Stimulated activated CD8-positive, alpha-beta memory T cell treated with anti-CD3 and anti-CD28 coated beads, Interleukin-12 subunit alpha, Interleukin-12 subunit beta, amount 100 ng/mL, for 24 hours (primary cell): ENCODE data around the gene GPC5.
"Not testable (repeated sequence)": the region's sequence is repeated elsewhere in the genome, so short reads cannot be mapped to it uniquely, and the experiment has no call there.

Source experiments
- DNase-seq: peaks from one replicate; pipeline ENCODE4 v3.0.0-alpha.2; 2020; ENCODE audit errors: extremely low read depth

The GPC5 gene

GRCh38 chr13:92649140-92649813 is 1250.9 kb downstream of the GPC5 start:
- no peak for DNase-seq

DNA sequence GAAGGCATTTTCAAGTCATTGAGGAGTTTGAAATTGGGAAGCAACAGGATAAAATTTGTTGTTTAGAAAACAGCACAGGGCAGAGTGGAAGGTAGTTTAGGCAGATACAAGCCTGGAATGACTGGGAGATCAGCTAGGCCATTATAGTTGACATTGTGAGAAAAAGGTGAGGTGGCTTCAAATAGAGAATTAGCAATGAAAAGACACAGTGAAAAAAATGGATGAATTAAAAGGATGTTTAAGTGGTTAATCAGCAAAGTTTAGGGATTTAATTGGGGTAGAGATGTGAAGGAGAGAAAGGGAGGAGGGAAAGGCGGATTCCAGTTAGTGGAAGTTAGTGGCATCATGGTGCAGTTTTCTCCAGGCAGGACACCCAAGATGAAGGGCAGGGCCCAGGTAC is 1257.7 kb downstream of the GPC5 start:
- no peak for DNase-seq

DNA sequence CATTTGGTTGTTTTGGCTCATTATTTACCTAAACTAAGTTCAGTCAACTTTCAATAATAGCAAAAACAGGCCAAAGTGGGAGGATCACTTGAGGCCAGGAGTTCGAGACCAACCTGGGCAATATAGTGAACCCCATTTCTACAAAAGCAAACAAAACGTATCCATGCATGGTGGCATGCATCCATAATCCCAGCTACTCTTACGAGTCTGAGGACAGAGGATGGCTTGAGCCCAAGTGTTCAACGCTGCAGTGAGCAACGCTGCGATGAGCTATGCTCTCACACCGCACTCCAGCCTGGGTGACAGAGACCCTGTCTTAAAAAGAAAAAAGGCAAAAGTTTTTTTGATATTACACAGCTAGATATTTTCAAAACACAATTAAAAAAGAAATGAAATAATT is 1258.2 kb downstream of the GPC5 start:
- no peak for DNase-seq

- DNase-seq = no peak
These were observed 1259.1 kb downstream of the GPC5 start for GRCh38 chr13:92657565-92657964.

GRCh38 chr13:92658293-92658692 is 1259.9 kb downstream of the GPC5 start:
- DNase-seq = no peak

- no peak for DNase-seq
These were observed 1263.0 kb downstream of the GPC5 start for GRCh38 chr13:92661406-92661805.

- no peak for DNase-seq
These were observed 1269.7 kb downstream of the GPC5 start for GRCh38 chr13:92668157-92668556.

DNA sequence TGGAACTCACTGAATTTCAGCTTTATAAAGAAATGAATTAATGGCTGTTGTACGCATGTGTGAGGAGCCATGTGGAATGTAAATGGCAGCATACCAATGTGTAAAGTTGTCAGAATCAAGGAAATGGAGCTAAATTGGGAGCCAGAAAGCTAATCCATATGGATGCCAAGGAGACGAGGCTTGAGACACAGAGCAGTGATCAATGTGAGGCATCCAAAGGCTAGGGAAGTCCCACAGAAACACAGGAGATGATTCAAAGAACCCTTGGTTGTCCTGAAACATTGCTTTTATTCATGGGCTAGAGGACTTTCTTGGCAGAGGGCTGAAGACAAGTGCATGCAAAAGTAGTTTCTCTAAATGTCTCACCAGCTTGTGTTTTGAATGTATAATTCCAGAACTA is 1271.7 kb downstream of the GPC5 start:
- DNase-seq = no peak

GRCh38 chr13:92671821-92672220 is 1273.4 kb downstream of the GPC5 start:
- DNase-seq = no peak

DNA sequence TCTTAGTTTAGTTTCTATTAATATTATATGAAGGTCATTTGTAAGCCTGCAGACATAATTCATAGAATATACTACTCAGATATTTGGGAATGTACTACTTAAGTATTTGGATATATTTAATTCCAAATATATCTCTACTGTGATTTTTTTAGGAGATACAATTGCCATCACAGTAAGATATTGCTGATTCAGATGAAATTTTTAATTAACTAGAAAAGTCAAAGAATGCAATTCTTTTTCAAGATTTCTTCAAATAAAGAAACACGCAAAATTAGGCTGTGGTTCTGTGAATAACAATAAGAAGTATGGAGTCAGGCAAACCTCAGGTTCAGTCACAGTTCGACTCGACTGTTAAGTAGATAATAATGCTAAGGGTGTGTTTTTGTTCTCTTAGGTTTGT is 1277.8 kb downstream of the GPC5 start:
- no peak for DNase-seq

- DNase-seq = no peak
These were observed 1279.2 kb downstream of the GPC5 start for GRCh38 chr13:92677571-92677970.

DNA sequence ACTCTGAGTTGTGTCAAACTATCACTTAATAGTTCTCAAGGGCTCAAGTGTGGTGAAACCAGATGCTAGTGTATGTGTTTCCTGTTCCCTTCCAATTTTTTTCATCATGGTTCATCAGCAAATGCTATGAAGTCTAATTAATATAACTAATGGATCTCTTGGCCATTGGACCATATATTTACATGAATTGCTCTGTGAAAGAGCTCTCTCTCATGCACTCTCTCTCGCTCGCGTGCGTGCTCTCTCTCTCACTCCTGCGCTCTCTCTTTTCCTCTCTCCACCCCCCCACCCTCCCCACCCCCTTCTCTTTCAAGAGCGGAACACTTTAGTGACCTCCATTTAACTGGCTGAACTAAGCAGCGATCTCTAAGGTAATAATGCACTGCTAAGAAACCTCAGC is 1281.2 kb downstream of the GPC5 start:
- DNase-seq = no peak

DNA sequence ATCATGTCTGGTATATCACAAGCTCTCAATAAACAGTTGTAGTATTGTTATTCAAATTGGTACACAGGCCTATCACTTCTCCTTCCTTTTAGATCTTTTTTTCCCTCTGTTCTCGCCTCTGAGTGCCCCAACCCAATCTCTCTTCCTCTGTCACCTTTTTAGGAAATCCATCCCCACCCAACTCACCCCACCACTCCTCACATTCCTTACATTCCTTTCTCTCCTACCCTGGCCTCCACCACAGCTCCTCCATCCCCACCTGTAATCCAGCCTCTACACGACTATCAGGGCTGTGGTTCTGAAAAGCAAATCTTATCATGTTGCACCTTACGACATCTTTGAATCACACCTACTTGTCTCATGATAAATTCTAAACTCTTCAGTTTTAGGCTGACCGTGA is 1282.8 kb downstream of the GPC5 start:
- no peak for DNase-seq

DNA sequence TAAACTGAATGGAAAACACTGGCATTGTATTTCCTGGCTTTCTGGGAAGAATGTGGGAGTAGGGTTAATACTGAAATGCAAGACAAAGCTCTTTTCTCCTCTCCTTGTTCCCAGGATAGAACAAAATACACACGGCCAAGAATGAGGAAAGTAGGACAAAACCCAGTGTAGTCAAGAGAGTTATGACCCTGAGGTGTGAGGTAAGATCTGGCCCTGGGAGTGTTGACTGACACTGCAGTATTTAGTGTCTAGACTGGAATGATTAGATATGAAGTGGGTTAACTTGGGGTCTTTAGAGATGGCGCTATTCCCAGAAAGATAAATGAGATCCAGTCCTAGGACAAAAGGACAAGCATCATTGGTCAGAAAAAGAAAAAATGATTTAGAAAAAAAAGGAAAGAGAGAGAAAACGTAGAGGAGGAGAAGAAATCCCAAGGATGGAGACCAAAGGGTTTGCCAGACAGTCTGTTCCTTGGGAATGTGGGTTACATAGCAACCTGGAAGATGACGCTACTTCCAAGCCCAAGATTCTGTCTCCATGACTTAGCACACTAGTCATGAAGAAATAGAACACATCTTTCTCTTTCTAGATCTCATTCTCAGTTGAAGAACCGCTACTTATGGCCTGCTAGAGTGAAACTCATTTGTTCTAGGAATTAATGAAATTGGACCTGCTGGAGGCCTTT is 1284.6 kb downstream of the GPC5 start:
- DNase-seq = no peak

DNA sequence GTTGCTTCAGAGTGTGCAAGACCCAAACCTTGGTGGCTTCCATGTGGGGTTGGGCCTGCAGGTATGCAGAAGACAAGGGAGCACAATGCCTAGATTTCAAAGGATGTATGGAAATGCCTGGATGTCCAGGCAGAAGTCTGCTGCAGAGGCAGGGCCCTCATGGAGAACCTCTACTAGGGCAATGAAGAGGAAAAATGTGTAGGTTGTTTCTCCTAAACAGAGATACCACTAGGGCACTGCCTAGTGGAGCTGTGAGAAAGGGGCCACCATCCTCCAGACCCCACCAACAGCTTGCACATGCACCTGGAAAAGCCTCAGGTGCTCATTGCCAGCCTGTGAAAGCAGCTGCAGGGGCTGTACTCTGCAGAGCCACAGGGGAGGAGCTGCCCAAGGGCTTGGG is 1295.6 kb downstream of the GPC5 start:
- DNase-seq = no peak

DNA sequence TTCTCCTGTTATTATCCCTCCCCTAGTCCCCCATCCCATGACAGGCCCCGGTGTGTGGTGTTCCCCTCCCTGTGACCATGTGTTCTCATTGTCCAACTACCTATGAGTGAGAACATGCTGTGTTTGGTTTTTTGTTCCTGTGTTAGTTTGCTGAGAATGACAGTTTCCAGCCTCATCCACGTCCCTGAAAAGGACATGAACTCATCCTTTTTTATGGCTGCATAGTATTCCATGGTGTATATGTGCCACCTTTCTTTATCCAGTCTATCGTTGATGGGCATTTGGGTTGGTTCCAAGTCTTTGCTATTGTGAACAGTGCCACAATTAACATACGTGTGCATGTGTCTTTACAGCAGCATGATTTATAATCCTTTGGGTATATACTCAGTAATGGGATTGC is 1297.4 kb downstream of the GPC5 start:
- not testable (repeated sequence) for DNase-seq

GRCh38 chr13:92716749-92717148 is 1318.3 kb downstream of the GPC5 start:
- no peak for DNase-seq

- no peak for DNase-seq
These were observed 1319.4 kb downstream of the GPC5 start for GRCh38 chr13:92717857-92718256.

- no peak for DNase-seq
These were observed 1321.4 kb downstream of the GPC5 start for GRCh38 chr13:92719868-92720267.

DNA sequence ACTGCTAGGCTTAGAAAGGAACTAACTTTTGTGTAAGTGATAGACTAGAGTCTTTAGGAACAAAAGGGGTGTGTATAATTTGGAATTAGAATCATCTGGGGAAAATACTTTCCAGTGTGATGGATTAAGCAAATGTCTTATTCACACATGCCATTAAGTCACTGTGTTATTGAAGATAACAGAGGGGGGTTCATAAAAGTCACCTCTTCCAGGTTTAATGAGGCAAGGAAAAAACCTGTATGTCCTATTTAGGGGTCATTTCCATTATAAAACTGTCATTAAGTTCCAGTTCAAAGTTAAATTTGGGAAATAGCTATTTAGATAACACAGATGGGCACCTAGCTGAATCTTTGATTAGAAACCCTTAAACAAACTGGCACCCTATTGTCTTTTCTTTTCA is 1323.2 kb downstream of the GPC5 start:
- DNase-seq = no peak

- no peak for DNase-seq
These were observed 1328.7 kb downstream of the GPC5 start for GRCh38 chr13:92727118-92727517.

DNA sequence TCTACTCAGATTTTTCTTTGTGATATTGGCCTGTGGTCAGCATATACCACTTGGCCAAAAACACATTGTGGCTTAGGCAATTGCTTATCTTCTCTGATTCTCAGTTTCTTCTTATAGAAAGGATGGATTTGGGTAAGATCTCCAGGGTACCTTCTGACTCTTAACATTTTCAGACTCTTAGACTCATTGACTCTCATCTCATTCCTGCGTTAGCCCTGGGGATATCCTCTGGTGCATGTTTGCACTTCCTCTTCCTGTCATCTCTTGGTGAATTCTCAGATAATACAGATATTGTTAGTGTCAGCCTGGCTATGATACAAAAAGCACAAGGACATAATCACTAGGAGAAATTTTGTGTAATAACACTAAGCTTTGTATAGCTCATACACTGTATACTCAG is 1335.6 kb downstream of the GPC5 start:
- no peak for DNase-seq

GRCh38 chr13:92734545-92734944 is 1336.1 kb downstream of the GPC5 start:
- DNase-seq = no peak

GRCh38 chr13:92735909-92736308 is 1337.5 kb downstream of the GPC5 start:
- DNase-seq = no peak
